SKM-1 (cell line): ENCODE measurements around the gene ZNF821.
"Not testable (repeated sequence)": the region's sequence is repeated elsewhere in the genome, so short reads cannot be mapped to it uniquely, and the experiment has no call there.

Experiments used
- DNase-seq: peaks from one replicate; lab custom pipeline; 2025; ENCODE audit not compliant: unreplicated experiment; lab: John Stamatoyannopoulos, UW

The ZNF821 gene

GRCh38 chr16:71883849-71884638 lies at the start of gene ZNF821:
ZNF821 (minus strand) TSS chr16:71884182; CDS start chr16:71879946, 4,236 bp downstream.
- DNase-seq: no peak

- DNase-seq: no peak
These were observed 49.0 kb upstream of the ZNF821 start for GRCh38 chr16:71933017-71933416.

GRCh38 chr16:71931599-71931998 lies 47.6 kb upstream of the ZNF821 start:
- DNase-seq: no peak

GRCh38 chr16:71931001-71931400 lies 47.0 kb upstream of the ZNF821 start:
- DNase-seq: no peak

- DNase-seq: no peak
These were observed 46.1 kb upstream of the ZNF821 start for GRCh38 chr16:71930013-71930563.

GRCh38 chr16:71929048-71929447 lies 45.1 kb upstream of the ZNF821 start:
- no peak for DNase-seq

GRCh38 chr16:71927787-71928186 lies 43.8 kb upstream of the ZNF821 start:
- no peak for DNase-seq

GRCh38 chr16:71927383-71927782 lies 43.4 kb upstream of the ZNF821 start:
- DNase-seq: no peak

- no peak for DNase-seq
These were observed 40.7 kb upstream of the ZNF821 start for GRCh38 chr16:71924710-71925109.

- DNase-seq: no peak
These were observed 40.1 kb upstream of the ZNF821 start for GRCh38 chr16:71923941-71924690.

GRCh38 chr16:71920658-71921057 lies 36.7 kb upstream of the ZNF821 start:
- DNase-seq: no peak

GRCh38 chr16:71919035-71919434 lies 35.1 kb upstream of the ZNF821 start:
- peak; percentile 94 for DNase-seq

GRCh38 chr16:71917900-71918299 lies 33.9 kb upstream of the ZNF821 start:
- no peak for DNase-seq

GRCh38 chr16:71916397-71916920 lies 32.5 kb upstream of the ZNF821 start:
- no peak for DNase-seq

GRCh38 chr16:71915350-71915749 lies 31.4 kb upstream of the ZNF821 start:
- DNase-seq: no peak

- no peak for DNase-seq
These were observed 30.8 kb upstream of the ZNF821 start for GRCh38 chr16:71914802-71915201.

GRCh38 chr16:71912534-71913275 lies 28.7 kb upstream of the ZNF821 start:
- DNase-seq: no peak

GRCh38 chr16:71911121-71911520 lies 27.1 kb upstream of the ZNF821 start:
- DNase-seq: no peak

- not testable (repeated sequence) for DNase-seq
These were observed 21.8 kb upstream of the ZNF821 start for GRCh38 chr16:71905765-71906164.

- no peak for DNase-seq
These were observed 20.3 kb upstream of the ZNF821 start for GRCh38 chr16:71904239-71904638.

GRCh38 chr16:71903608-71904007 lies 19.6 kb upstream of the ZNF821 start:
- no peak for DNase-seq
